Keratinocyte (primary cell): ENCODE measurements around the gene CDK10. TPM values are rescaled to one million over a fixed set of nuclear protein-coding genes. Genes with fewer than 3 reads are reported as not detected.

Experiments
- DNase-seq: peaks from one replicate; pipeline ENCODE4 v3.0.0-alpha.2; 2011; ENCODE audit warnings: low read depth, missing footprints, low spot score
- FAIRE-seq: peaks from 2 replicates; lab custom pipeline; 2011; peaks lifted over from hg19 to GRCh38; lab: Jason Lieb, UNC
- H2AFZ ChIP-seq: 2 replicates; pipeline ENCODE4 v1.6.0; 2012; ENCODE audit warnings: low read length, control low read depth, inconsistent platforms; ENCODE audit not compliant: control insufficient read depth
- H3K27ac ChIP-seq: 2 replicates; pipeline ENCODE4 v1.5.1; 2011; ENCODE audit warnings: low read length; ENCODE audit not compliant: control insufficient read depth, insufficient read depth
- H3K27me3 ChIP-seq: 3 replicates; pipeline ENCODE4 v1.6.0; 2011; ENCODE audit warnings: low read length; ENCODE audit not compliant: control insufficient read depth, insufficient read depth; ENCODE audit errors: extremely low read depth
- H3K36me3 ChIP-seq, 2 experiments: 2 replicates in 1 of 2; 3 replicates in 1 of 2; pipeline ENCODE4 v1.5.1; 2011; ENCODE audit warnings: low read length in 2 of 2, mild to moderate bottlenecking in 1 of 2; ENCODE audit not compliant: control insufficient read depth in 2 of 2, insufficient read depth in 2 of 2; ENCODE audit errors: extremely low read depth in 1 of 2
- H3K4me1 ChIP-seq: 3 replicates; pipeline ENCODE4 v1.5.1; 2011; ENCODE audit warnings: low read length; ENCODE audit not compliant: control insufficient read depth, insufficient read depth; ENCODE audit errors: extremely low read depth
- H3K4me2 ChIP-seq: 3 replicates; pipeline ENCODE4 v1.6.0; 2011; ENCODE audit warnings: low read depth, low read length; ENCODE audit not compliant: control insufficient read depth, insufficient read depth; ENCODE audit errors: extremely low read depth
- H3K4me3 ChIP-seq, 3 experiments: fragments of 200-600 bp in 1 of 3; sonication (generic) in 1 of 3; 2 replicates in 2 of 3; 3 replicates in 1 of 3; pipeline ENCODE4 v1.5.1; 2011 to 2016; ENCODE audit warnings: low read length in 3 of 3, mild to moderate bottlenecking in 3 of 3, control low read depth in 2 of 3, inconsistent platforms in 1 of 3, low read depth in 1 of 3, mixed read lengths in 1 of 3, mixed run types in 1 of 3, moderate library complexity in 1 of 3; ENCODE audit not compliant: control insufficient read depth in 2 of 3, insufficient read depth in 2 of 3; ENCODE audit errors: extremely low read depth in 1 of 3
- H3K79me2 ChIP-seq: 2 replicates; pipeline ENCODE4 v1.6.0; 2012; ENCODE audit warnings: low read length; ENCODE audit not compliant: control insufficient read depth, insufficient read depth
- H3K9ac ChIP-seq: 3 replicates; pipeline ENCODE4 v1.6.0; 2011; ENCODE audit warnings: low read length; ENCODE audit not compliant: control insufficient read depth, insufficient read depth; ENCODE audit errors: extremely low read depth
- H3K9me1 ChIP-seq: 3 replicates; pipeline ENCODE4 v1.6.0; 2011; ENCODE audit warnings: low read length; ENCODE audit not compliant: control insufficient read depth, insufficient read depth; ENCODE audit errors: extremely low read depth
- H3K9me3 ChIP-seq: 2 replicates; pipeline ENCODE4 v1.5.1; 2012; ENCODE audit warnings: low read depth, low read length; ENCODE audit not compliant: control insufficient read depth
- H4K20me1 ChIP-seq: 3 replicates; pipeline ENCODE4 v1.6.0; 2011; ENCODE audit warnings: low read length; ENCODE audit not compliant: control insufficient read depth, insufficient read depth; ENCODE audit errors: extremely low read depth
- CTCF ChIP-seq, 3 experiments: IDR thresholded peaks in 1 of 3; conservative IDR thresholded peaks in 1 of 3; optimal IDR thresholded peaks in 1 of 3; 2 replicates in 2 of 3; 3 replicates in 1 of 3; pipeline versions ENCODE3 to v1.5.1; 2011; ENCODE audit warnings: low read length in 3 of 3, mild to moderate bottlenecking in 3 of 3, moderate library complexity in 2 of 3, control low read depth in 1 of 3, inconsistent platforms in 1 of 3; ENCODE audit not compliant: insufficient read depth in 2 of 3; ENCODE audit errors: extremely low read depth in 1 of 3
- EZH2 ChIP-seq: IDR thresholded peaks from one replicate; pipeline ENCODE4 v1.6.1; 2012; ENCODE audit warnings: inconsistent platforms, mild to moderate bottlenecking, low read length, moderate library complexity
- dilution Hi-C: fragments of 300-500 bp; cut with MboI; formaldehyde crosslinking; loops from one replicate; pipeline ENCODE4 v1.7.0; 2020; ENCODE audit warnings: low sequenced_read_pairs; ENCODE audit not compliant: extremely low pct_ligation_motif_present
- polyA plus RNA-seq, 5 experiments: library from polyadenylated mRNA; depleted of rRNA in 3 of 5; stranded (reverse) in 3 of 5; stranded (forward) in 1 of 5; unstranded in 1 of 5; fragments of >200 nt; gene quantifications; 1 replicate in 1 of 5; 2 replicates in 3 of 5; 3 replicates in 1 of 5; pipeline versions ENCODE4 v1.2.1 to v1.2.3, GENCODE V29; 2011 to 2012; ENCODE audit warnings: missing spikeins in 2 of 5, low read depth in 1 of 5, low replicate concordance in 1 of 5

CDK10 gene
- polyA plus RNA-seq, 1 donor (not counting 4 experiments of a cell fraction or from before 2014, with no cell fraction given) = 30.6 TPM

- Histone ChIP-seq H3K36me3 (peaks cover 24 to 26% of the 10 kb centered on the region in 2 experiments), H2AFZ (no peak overlapping the region), H3K79me2 (no peaks in the 10 kb centered on the region), H4K20me1 (no peaks in the 10 kb centered on the region), H3K27ac (no peak overlapping the region), H3K9me1 (no peaks in the 10 kb centered on the region), H3K27me3 (no peaks in the 10 kb centered on the region), H3K4me1 (peaks cover 9% of the 10 kb centered on the region), H3K9ac (no peak overlapping the region), H3K4me2 (no peak overlapping the region), H3K9me3 (no peaks in the 10 kb centered on the region), H3K4me3 (no peak overlapping the region)
- DNase-seq (no peak), FAIRE-seq (no peak)
- TF ChIP-seq CTCF (optimal IDR thresholded peaks at IDR 0.05 in 1 of 3, IDR thresholded peaks at IDR 0.05 in 1 of 3, conservative IDR thresholded peaks at IDR 0.05 in 1 of 3; ENCODE audit: extremely low read depth in 1 of 3, insufficient read depth in 2 of 3, low read length in 3 of 3) (no peak), EZH2 (no peak)
- dilution Hi-C loops = no loop called here
Observed at GRCh38 chr16:89696670-89697128, 10.2 kb downstream of the CDK10 start.

DNA sequence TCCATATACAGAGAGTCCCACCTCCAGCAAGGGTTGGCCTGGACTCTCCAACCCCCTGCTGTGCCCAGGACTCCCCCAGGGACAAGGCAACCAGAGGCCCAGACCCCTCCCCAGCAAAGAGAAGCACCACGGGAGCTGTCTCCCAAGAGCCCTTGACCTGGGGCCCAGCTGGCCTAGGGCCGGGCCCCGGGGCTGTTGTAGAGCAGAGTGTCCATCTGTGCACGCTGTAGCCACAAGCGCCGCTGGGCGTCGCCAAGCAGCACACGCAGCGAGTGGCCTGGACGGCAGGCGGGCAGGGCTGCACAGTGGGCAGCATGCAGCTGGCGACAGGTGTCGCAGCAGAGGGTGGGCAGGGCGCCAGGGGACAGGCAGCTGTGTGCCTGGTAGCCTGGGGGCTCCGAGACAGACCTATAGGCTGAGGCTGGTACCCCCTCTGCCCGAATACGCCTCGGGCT is 10.7 kb downstream of the CDK10 start:
- H3K9me1 ChIP-seq = no peaks in the 10 kb centered on the region
- H3K36me3 ChIP-seq = peaks cover 22 to 23% of the 10 kb centered on the region in 2 experiments
- DNase-seq = no peak
- no peak overlapping the region for H3K4me2 ChIP-seq
- dilution Hi-C loops = no loop called here
- no peak for FAIRE-seq
- H3K79me2 ChIP-seq = no peaks in the 10 kb centered on the region
- no peak overlapping the region for H3K27ac ChIP-seq
- H3K9me3 ChIP-seq = no peaks in the 10 kb centered on the region
- H2AFZ ChIP-seq = no peak overlapping the region
- TF ChIP-seq CTCF (optimal IDR thresholded peaks at IDR 0.05 in 1 of 3, IDR thresholded peaks at IDR 0.05 in 1 of 3, conservative IDR thresholded peaks at IDR 0.05 in 1 of 3; ENCODE audit: extremely low read depth in 1 of 3, insufficient read depth in 2 of 3, low read length in 3 of 3) (no peak), EZH2 (no peak)
- no peaks in the 10 kb centered on the region for H4K20me1 ChIP-seq
- H3K4me3 ChIP-seq = no peak overlapping the region
- no peak overlapping the region for H3K9ac ChIP-seq
- no peaks in the 10 kb centered on the region for H3K27me3 ChIP-seq
- peaks cover 10% of the 10 kb centered on the region for H3K4me1 ChIP-seq
